HepG2 (cell line): ENCODE results near the gene CMIP. TPM values are rescaled to one million over a fixed set of nuclear protein-coding genes. Genes with fewer than 3 reads are reported as not detected.

Experiments
- ATAC-seq: fragments of 200-7000 bp; cut with Tn5 transposase; 3 replicates; pipeline ENCODE4 v1.9.1; 2020; ENCODE audit warnings: mild to moderate bottlenecking, moderate library complexity
- BruUV-seq: library from RNA; stranded (reverse); fragments of 400-500 nt; replicated peaks from 2 replicates; lab custom pipeline; 2021; lab: Mats Ljungman, UMichigan
- CTCF ChIA-PET: fragments of 300-600 bp; formaldehyde crosslinking; extraction: SDS; loops from one replicate; lab custom pipeline; 2021; ENCODE audit warnings: low total read pairs, inconsistent platforms, low intra/inter-chr PET ratio; lab: Yijun Ruan, JAX
- POLR2A ChIA-PET: fragments of 350-600 bp; sonication (Branson Sonifier 250); formaldehyde crosslinking; loops from one replicate; lab custom pipeline; 2020; ENCODE audit warnings: antibody characterized with exemption, inconsistent platforms; lab: Yijun Ruan, JAX
- DNase-seq: peaks from one replicate; pipeline ENCODE4 v3.0.0-alpha.2; 2015; ENCODE audit warnings: low spot score
- FAIRE-seq: peaks from 3 replicates; lab custom pipeline; 2011; peaks lifted over from hg19 to GRCh38; lab: Jason Lieb, UNC
- H2AFZ ChIP-seq: one replicate; pipeline ENCODE4 v1.6.1; 2011; ENCODE audit warnings: low read length, inconsistent platforms
- H3K27ac ChIP-seq: fragments of 300-600 bp; 3 replicates; pipeline ENCODE4 v1.8.0; 2011; ENCODE audit warnings: mixed run types, mild to moderate bottlenecking, mixed read lengths, low read length, inconsistent platforms; ENCODE audit not compliant: insufficient read depth; ENCODE audit errors: extremely low read length
- H3K27me3 ChIP-seq, 2 experiments: fragments of 200-600 bp in 1 of 2; 2 replicates in 1 of 2; 3 replicates in 1 of 2; pipeline versions ENCODE4 v1.6.0 to v1.8.0; 2011; ENCODE audit warnings: low read length in 2 of 2, mild to moderate bottlenecking in 2 of 2, moderate library complexity in 2 of 2, inconsistent platforms in 1 of 2; ENCODE audit not compliant: insufficient read depth in 2 of 2, control insufficient read depth in 1 of 2
- H3K36me3 ChIP-seq, 2 experiments: fragments of 200-600 bp in 1 of 2; replicated peaks in 1 of 2; 2 replicates in 1 of 2; 3 replicates in 1 of 2; pipeline versions ENCODE4 v1.5.1 to v1.8.0; 2011; ENCODE audit warnings: low read length in 2 of 2, inconsistent platforms in 1 of 2; ENCODE audit not compliant: insufficient read depth in 2 of 2, control insufficient read depth in 1 of 2
- H3K4me1 ChIP-seq: 2 replicates; pipeline ENCODE4 v1.5.1; 2012; ENCODE audit warnings: low read length, inconsistent platforms; ENCODE audit not compliant: insufficient read depth
- H3K4me2 ChIP-seq: 2 replicates; pipeline ENCODE4 v1.6.0; 2011; ENCODE audit warnings: low read depth, low read length, inconsistent platforms
- H3K4me3 ChIP-seq, 3 experiments: fragments of 200-600 bp in 1 of 3; sonication (generic), shearing (Covaris generic) in 1 of 3; replicated peaks in 1 of 3; 2 replicates each; pipeline ENCODE4 v1.5.1; 2011 to 2016; ENCODE audit warnings: low read length in 3 of 3, inconsistent platforms in 2 of 3, low read depth in 2 of 3, mild to moderate bottlenecking in 2 of 3, control low read depth in 1 of 3, mixed read lengths in 1 of 3; ENCODE audit not compliant: insufficient read depth in 1 of 3
- H3K79me2 ChIP-seq: one replicate; pipeline ENCODE4 v1.6.1; 2011; ENCODE audit warnings: low read length, inconsistent platforms; ENCODE audit not compliant: insufficient read depth
- H3K9ac ChIP-seq: 2 replicates; pipeline ENCODE4 v1.6.0; 2011; ENCODE audit warnings: mild to moderate bottlenecking, low read depth, low read length, inconsistent platforms; ENCODE audit not compliant: insufficient read depth
- H3K9me3 ChIP-seq: 2 replicates; pipeline ENCODE4 v1.5.1; 2012; ENCODE audit warnings: mild to moderate bottlenecking, low read length
- H4K20me1 ChIP-seq: 2 replicates; pipeline ENCODE4 v1.6.0; 2011; ENCODE audit warnings: inconsistent platforms, mild to moderate bottlenecking, low read length, moderate library complexity; ENCODE audit not compliant: insufficient read depth
- CBX2 ChIP-seq, 2 experiments: fragments of 200-600 bp in 1 of 2; sonication (generic); formaldehyde crosslinking in 1 of 2; IDR thresholded peaks; 2 replicates each; pipeline versions ENCODE4 v1.7.0 to v1.8.1; 2018 to 2022; ENCODE audit warnings: low read depth in 2 of 2, low read length in 1 of 2, mild to moderate bottlenecking in 1 of 2, missing genetic modification reagents in 1 of 2
- DMTF1 ChIP-seq: sonication (generic); formaldehyde crosslinking; IDR thresholded peaks from 2 replicates; pipeline ENCODE4 v1.4.0; 2020; ENCODE audit warnings: mild to moderate bottlenecking, missing genetic modification reagents
- PAWR ChIP-seq: sonication (generic); formaldehyde crosslinking; IDR thresholded peaks from 2 replicates; pipeline ENCODE4 v1.4.0; 2020; ENCODE audit warnings: missing genetic modification reagents, mild to moderate bottlenecking, borderline replicate concordance
- TBX2 ChIP-seq: sonication (generic); formaldehyde crosslinking; IDR thresholded peaks from 2 replicates; pipeline ENCODE4 v1.5.0; 2020; ENCODE audit warnings: missing genetic modification reagents, mild to moderate bottlenecking, borderline replicate concordance
- TOE1 ChIP-seq: sonication (generic); formaldehyde crosslinking; IDR thresholded peaks from 2 replicates; pipeline ENCODE4 v1.4.0; 2020; ENCODE audit warnings: mild to moderate bottlenecking, missing genetic modification reagents
- ZNF225 ChIP-seq: sonication (generic); formaldehyde crosslinking; IDR thresholded peaks from 2 replicates; pipeline ENCODE4 v1.4.0; 2020; ENCODE audit warnings: mild to moderate bottlenecking, missing genetic modification reagents
- ZNF331 ChIP-seq: sonication (generic); formaldehyde crosslinking; IDR thresholded peaks from 2 replicates; pipeline ENCODE4 v1.4.0; 2020; ENCODE audit warnings: missing genetic modification reagents
- ZNF333 ChIP-seq: sonication (generic); formaldehyde crosslinking; IDR thresholded peaks from 2 replicates; pipeline ENCODE4 v1.4.0; 2020; ENCODE audit warnings: mild to moderate bottlenecking, missing genetic modification reagents, borderline replicate concordance
- WGBS: methylation state at CpG from one replicate; pipeline ENCODE4 v1.1.6; 2017; ENCODE audit warnings: low lambda C conversion rate; 5-methylcytosine and 5-hydroxymethylcytosine counted together
- in situ Hi-C: cut with HindIII; loops from 2 replicates; pipeline ENCODE4 v1.10.0; 2017; ENCODE audit warnings: low pct_unique_long_range_greater_than_20kb; ENCODE audit not compliant: extremely low pct_ligation_motif_present
- intact Hi-C: fragments of 100-400 bp; cut with micrococcal nuclease; formaldehyde crosslinking; loops from one replicate; pipeline ENCODE4 v1.10.0; 2022; ENCODE audit not compliant: unreplicated experiment
- polyA plus RNA-seq, 8 experiments: library from polyadenylated mRNA; depleted of rRNA in 3 of 8; stranded (reverse) in 7 of 8; unstranded in 1 of 8; fragments of >200 nt; fragmentation: Illumina TruSeq in 4 of 8; extraction: Trizol in 4 of 8; gene quantifications; 2 replicates each; pipeline versions ENCODE4 v1.2.1 to v1.2.3, GENCODE V29; 2011 to 2016; ENCODE audit warnings: low read depth in 4 of 8, missing spikeins in 1 of 8, mixed read lengths in 1 of 8; ENCODE audit not compliant: insufficient read depth in 1 of 8
- total RNA-seq, 5 experiments: library from RNA; depleted of rRNA; stranded (reverse); fragments of >200 nt; fragmentation: Illumina TruSeq; extraction: Trizol; gene quantifications; 2 replicates each; pipeline ENCODE4 v1.2.3, GENCODE V29; 2016; ENCODE audit warnings: low read depth in 1 of 5
- TF ChIP-seq, protein P1 (sequence below): sonication (generic); formaldehyde crosslinking; IDR thresholded peaks from 2 replicates; pipeline ENCODE4 v1.5.1; 2020; ENCODE audit warnings: mild to moderate bottlenecking, missing genetic modification reagents, moderate library complexity

Gene CMIP
- total and polyA plus RNA-seq, 2 of the 13 experiments (the other 11 are each of a cell fraction or from before 2014, with no cell fraction given): 10.9 to 18.1 TPM

GRCh38 chr16:81659249-81659648 lies 214.6 kb downstream of the CMIP start:
- Histone ChIP-seq H3K36me3 (peaks cover 51 to 97% of the 10 kb centered on the region in 2 experiments), H3K27ac (no peak overlapping the region), H3K9me3 (no peaks in the 10 kb centered on the region), H3K4me3 (no peak overlapping the region), H3K27me3 (no peaks in the 10 kb centered on the region), H3K4me1 (peaks cover 19% of the 10 kb centered on the region), H3K4me2 (no peak overlapping the region), H2AFZ (no peak overlapping the region), H3K79me2 (no peaks in the 10 kb centered on the region), H4K20me1 (peaks cover 18% of the 10 kb centered on the region; the same call in 1 of the 2 replicates), H3K9ac (no peak overlapping the region)
- TF ChIP-seq TOE1 (no peak), ZNF225 (no peak), DMTF1 (CRISPR knock-in tag) (no peak), ZNF333 (CRISPR knock-in tag) (no peak), CBX2 (IDR thresholded peaks at IDR 0.05; ENCODE audit: low read depth, low read length) (no peak), CBX2 (CRISPR knock-in tag; IDR thresholded peaks at IDR 0.05; ENCODE audit: low read depth) (no peak), PAWR (CRISPR knock-in tag) (no peak), ZNF331 (CRISPR knock-in tag) (no peak), TBX2 (no peak)
- TF ChIP-seq, protein P1, sequence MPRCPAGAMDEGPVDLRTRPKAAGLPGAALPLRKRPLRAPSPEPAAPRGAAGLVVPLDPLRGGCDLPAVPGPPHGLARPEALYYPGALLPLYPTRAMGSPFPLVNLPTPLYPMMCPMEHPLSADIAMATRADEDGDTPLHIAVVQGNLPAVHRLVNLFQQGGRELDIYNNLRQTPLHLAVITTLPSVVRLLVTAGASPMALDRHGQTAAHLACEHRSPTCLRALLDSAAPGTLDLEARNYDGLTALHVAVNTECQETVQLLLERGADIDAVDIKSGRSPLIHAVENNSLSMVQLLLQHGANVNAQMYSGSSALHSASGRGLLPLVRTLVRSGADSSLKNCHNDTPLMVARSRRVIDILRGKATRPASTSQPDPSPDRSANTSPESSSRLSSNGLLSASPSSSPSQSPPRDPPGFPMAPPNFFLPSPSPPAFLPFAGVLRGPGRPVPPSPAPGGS (CRISPR knock-in tag): no peak
- ChIA-PET POLR2A (no interaction called here), CTCF (no interaction called here)
- ATAC-seq (no peak), FAIRE-seq (no peak), DNase-seq (no peak)
- in situ Hi-C loops (no loop called here), intact Hi-C loops (no loop called here)
- 100% methylated on average over 2 of the region's 2 CpGs for WGBS
- no TSS peak for BruUV-seq
